Right lung (tissue), 5 donors: Measurements from ENCODE around the gene SPDYE3. TPM values are rescaled to one million over a fixed set of nuclear protein-coding genes. Genes with fewer than 3 reads are reported as not detected.
"Not testable (repeated sequence)": the region's sequence is repeated elsewhere in the genome, so short reads cannot be mapped to it uniquely, and the experiment has no call there.

ENCODE experiments used
- DNase-seq, 2 donors: peaks; one replicate each; pipeline ENCODE4 v3.0.0-alpha.2; 2013
- polyA plus RNA-seq, 5 donors: library from polyadenylated mRNA; unstranded; fragments of 120-200 nt; gene quantifications; one replicate each; pipeline versions ENCODE4 v1.2.1 to v1.2.3, GENCODE V29; 2013; ENCODE audit warnings: inconsistent platforms in 1 of 5, low replicate concordance in 1 of 5; ENCODE audit not compliant: insufficient read length in 5 of 5, insufficient read depth in 1 of 5

Gene SPDYE3
- polyA plus RNA-seq, 5 donors, result 5.7 to 7.4 (median 6.7) TPM

- not testable (repeated sequence) for DNase-seq
Measured at GRCh38 chr7:100287191-100287969, 20.1 kb upstream of the SPDYE3 start.

- not testable (repeated sequence) for DNase-seq
Measured at GRCh38 chr7:100288258-100288657, 19.2 kb upstream of the SPDYE3 start.

DNA sequence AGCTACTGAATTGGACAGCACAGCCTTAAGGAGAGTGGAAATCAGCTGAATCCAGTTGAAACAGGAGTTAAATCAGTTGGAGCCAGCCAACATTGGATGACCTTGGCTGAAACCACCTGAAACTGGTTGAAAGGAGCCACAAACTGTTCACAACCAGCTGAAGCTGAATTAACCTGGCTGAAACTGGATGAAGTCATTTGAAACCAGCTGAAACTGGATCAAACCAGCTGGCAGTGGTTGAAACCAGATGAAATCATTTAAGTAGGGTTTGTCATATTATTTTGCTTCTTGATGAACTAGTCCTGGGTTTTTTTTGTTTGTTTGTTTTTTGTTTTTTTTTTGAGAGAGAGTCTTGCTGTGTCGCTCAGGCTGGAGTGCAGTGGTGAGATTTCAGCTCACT, 15.3 kb upstream of the SPDYE3 start:
- DNase-seq, result not testable (repeated sequence)

DNA sequence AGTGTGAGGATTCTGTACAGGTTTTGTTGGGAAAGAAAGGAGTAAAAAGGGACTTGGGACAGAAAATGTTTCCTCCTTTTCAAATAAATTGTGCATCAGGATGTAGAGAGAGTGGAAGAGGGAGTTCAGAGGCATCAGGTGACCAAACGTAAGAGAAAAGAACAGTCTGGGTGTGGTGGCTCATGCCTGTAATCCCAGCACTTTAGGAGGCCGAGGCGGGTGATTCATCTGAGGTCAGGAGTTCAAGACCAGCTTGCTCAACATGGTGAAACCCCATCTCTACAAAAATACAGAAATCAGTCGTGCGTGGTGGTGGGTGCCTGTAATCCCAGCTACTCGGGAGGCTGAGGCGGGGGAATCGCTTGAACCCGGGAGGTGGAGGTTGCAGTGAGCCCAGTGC, 12.2 kb upstream of the SPDYE3 start:
- not testable (repeated sequence) for DNase-seq

- not testable (repeated sequence) for DNase-seq
Measured at GRCh38 chr7:100297852-100298631, 9.5 kb upstream of the SPDYE3 start.

GRCh38 chr7:100298632-100298895, 8.9 kb upstream of the SPDYE3 start:
- DNase-seq, result not testable (repeated sequence)

GRCh38 chr7:100304526-100304925, 3.0 kb upstream of the SPDYE3 start:
- DNase-seq, result not testable (repeated sequence)

GRCh38 chr7:100318329-100318728, 10.8 kb downstream of the SPDYE3 start:
- not testable (repeated sequence) for DNase-seq

DNA sequence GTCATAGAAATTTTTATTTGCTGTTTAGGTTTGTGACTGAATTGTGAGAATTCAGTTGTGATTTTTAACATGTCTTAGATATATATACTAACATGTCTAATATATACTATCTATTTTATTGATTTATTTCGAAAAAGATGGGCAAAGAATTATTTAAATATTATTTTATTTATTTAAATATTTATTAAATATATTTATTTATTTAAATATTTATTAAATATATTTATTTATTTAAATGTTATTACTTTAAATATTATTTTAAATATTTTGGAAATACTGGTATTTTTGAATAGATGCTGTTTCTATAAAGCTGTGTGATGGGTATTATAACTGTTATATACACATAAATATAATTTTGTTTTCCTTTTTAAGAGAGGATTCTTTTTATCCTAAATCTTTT, 14.1 kb downstream of the SPDYE3 start:
- not testable (repeated sequence) for DNase-seq

DNA sequence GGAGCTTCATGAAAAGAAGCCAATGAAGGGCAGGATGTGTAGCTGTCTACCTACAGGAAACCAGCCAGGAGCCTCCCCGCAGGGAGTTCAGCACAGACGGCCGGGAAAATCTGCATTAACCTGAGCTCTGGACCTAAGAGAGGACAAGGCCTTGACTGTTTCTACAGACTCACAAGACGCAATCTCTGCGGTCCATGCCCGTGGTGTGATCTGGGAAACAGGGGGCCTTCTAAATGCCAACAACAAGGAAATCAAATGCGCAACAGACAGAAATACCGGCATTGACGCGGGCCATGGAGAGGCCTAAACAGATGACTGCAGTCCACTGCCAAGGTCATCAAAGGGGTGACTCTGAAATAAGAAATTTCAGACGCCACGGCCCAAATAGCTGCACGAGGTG, 16.7 kb downstream of the SPDYE3 start:
- not testable (repeated sequence) for DNase-seq

DNA sequence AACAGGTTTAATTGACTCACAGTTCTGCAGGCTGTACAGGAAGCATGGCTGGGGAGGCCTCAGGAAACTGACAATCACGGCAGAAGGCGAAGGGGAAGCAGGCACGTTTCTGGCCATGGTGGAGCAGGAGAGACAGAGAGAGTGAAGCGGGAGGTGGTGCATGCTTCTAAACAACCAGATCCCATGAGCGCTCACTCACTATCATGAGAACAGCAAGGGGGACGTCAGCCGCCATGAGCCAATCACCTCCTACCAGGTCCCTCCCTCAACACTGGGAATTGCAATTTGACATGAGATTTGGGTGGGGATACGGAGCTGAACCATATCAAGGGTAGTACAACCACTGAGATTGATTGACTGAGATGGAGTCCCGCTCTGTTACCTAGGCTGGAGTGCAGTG, 18.2 kb downstream of the SPDYE3 start:
- not testable (repeated sequence) for DNase-seq

- not testable (repeated sequence) for DNase-seq
Measured at GRCh38 chr7:100326914-100327313, 19.4 kb downstream of the SPDYE3 start.

- DNase-seq, result peak; percentile 91 to 92
Measured at GRCh38 chr7:100335566-100336466, 28.3 kb downstream of the SPDYE3 start.

- DNase-seq, result not testable (repeated sequence)
Measured at GRCh38 chr7:100338083-100338696, 30.7 kb downstream of the SPDYE3 start.

GRCh38 chr7:100341286-100341685, 33.8 kb downstream of the SPDYE3 start:
- not testable (repeated sequence) for DNase-seq

DNA sequence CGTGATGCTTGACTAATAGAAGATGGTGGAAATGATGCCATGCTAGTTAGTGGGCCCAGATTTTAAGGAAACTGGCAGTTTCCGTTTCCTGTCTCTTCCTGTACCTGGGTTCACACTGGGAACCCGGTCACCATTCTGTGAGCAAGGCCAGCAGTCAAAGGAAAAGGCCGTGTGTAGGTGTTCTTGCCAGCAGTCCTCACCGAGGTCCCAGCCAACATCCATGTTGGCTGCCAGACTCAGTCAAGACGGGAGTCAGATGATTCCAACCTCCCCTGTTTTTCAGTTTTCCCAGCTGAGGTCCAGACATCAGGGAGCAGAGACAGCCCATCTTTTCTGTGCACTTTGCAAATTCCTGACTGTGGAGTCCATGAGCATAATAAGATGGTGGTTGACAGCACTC, 35.3 kb downstream of the SPDYE3 start:
- DNase-seq, result no peak

DNA sequence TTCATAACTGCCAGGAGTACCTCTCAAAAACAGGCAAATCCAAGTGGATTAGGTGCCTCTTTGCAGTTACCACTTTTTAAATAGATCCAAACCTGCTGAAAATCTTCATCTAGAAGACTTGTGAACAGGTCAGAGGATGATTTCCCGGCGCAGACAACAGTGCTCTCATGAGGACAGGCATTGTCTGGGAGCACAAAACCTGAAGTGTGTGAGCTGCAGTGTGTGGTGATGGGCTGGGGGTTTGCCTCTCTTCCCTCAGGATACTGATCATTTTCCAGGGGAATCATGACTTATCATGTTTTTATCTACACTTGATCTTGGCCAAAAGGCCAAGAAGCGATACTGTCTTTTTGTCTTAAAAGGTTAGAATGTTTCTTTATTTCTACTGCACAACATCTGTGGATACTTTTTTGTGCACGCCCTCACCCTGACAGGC, 36.6 kb downstream of the SPDYE3 start:
- not testable (repeated sequence) for DNase-seq

- DNase-seq, result not testable (repeated sequence)
Measured at GRCh38 chr7:100344560-100345287, 37.2 kb downstream of the SPDYE3 start.

DNA sequence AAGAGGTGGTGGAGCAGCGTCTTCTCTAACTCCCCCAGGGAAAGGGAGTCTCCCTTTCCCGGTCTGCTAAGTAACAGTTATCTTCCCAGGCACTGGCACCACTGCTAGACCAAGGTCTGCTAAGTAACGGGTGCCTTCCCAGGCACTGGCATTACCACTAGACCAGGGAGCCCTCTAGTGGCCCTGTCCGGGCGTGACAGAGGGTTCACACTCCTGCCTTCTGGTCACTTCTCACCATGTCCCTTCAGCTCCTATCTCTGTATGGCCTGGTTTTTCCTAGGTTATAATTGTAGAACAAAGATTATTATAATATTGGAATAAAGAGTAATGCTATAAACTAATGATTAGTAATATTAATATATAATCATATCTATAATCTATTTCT, 37.8 kb downstream of the SPDYE3 start:
- not testable (repeated sequence) for DNase-seq

- DNase-seq, result no peak
Measured at GRCh38 chr7:100346921-100347320, 39.4 kb downstream of the SPDYE3 start.

DNA sequence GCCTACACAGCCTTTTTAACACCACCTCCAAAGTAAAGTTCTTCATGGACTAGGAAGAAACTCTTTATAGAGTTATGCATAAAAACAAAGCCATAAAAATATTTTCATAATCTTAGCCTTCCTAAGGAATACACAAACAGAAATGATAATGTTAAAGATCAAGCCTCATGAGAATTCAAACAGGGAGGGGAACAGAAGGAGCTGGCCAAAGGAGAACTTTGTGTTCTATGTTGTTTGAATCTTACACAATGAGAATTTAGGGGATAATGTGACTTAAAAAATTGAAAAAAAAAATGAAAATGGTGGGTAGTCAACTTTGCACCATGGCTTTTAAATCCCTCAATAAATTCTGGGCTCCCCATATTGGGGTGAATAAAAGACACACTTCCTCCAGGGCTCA, 41.3 kb downstream of the SPDYE3 start:
- no peak for DNase-seq
